Mucosa of stomach (tissue), 1 donor: Measurements from ENCODE around the gene IFT52.
"Not testable (repeated sequence)": the region's sequence is repeated elsewhere in the genome, so short reads cannot be mapped to it uniquely, and the experiment has no call there.

Source experiments
- H3K27me3 ChIP-seq: one replicate; pipeline ENCODE4 v1.7.0; 2013; ENCODE audit warnings: mild to moderate bottlenecking, low read length; ENCODE audit not compliant: control insufficient read depth, insufficient read depth
- H3K36me3 ChIP-seq: one replicate; pipeline ENCODE4 v1.7.0; 2013; ENCODE audit warnings: low read length; ENCODE audit not compliant: control insufficient read depth, insufficient read depth
- H3K4me1 ChIP-seq: one replicate; pipeline ENCODE4 v1.7.0; 2013; ENCODE audit warnings: mild to moderate bottlenecking, low read length; ENCODE audit not compliant: control insufficient read depth, insufficient read depth
- H3K4me3 ChIP-seq: one replicate; pipeline ENCODE4 v1.7.0; 2013; ENCODE audit warnings: low read length
- H3K9ac ChIP-seq: one replicate; pipeline ENCODE4 v1.7.0; 2013; ENCODE audit warnings: mild to moderate bottlenecking, low read length, moderate library complexity
- H3K9me3 ChIP-seq: one replicate; pipeline ENCODE4 v1.7.0; 2013; ENCODE audit warnings: mild to moderate bottlenecking, low read length, moderate library complexity; ENCODE audit not compliant: control insufficient read depth
- donor health status: Pancreatic carcinoma.

IFT52 gene

DNA sequence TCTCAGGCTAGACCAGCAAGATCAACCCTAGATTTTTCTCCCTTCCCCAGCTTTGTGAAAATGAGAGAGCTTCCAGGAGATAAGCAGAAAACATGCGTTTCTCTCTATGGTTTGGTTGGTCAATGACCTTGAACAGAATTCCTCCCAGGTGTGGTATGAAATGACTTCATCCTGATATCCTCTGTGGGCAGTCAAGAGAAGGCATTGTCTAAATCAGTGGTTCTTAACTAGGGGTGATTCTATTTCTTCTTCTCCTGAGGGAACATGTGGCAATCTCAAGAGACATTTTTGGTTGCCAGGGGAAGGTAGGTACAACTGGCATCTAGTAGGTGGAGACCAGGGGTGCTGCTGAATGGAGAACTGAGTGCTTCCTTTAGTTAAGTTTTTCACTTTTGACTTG, 12.4 kb downstream of the IFT52 start:
- Histone ChIP-seq H3K9me3 (no peaks in the 10 kb centered on the region), H3K4me3 (no peak overlapping the region), H3K4me1 (no peaks in the 10 kb centered on the region), H3K9ac (no peak overlapping the region), H3K36me3 (no peaks in the 10 kb centered on the region), H3K27me3 (no peaks in the 10 kb centered on the region)

GRCh38 chr20:43605715-43606114, 15.0 kb downstream of the IFT52 start:
- no peaks in the 10 kb centered on the region for H3K9me3 ChIP-seq
- no peak overlapping the region for H3K9ac ChIP-seq
- H3K4me1 ChIP-seq, result no peaks in the 10 kb centered on the region
- H3K36me3 ChIP-seq, result no peaks in the 10 kb centered on the region
- H3K27me3 ChIP-seq, result no peaks in the 10 kb centered on the region
- no peak overlapping the region for H3K4me3 ChIP-seq

- not testable (repeated sequence) for H3K4me3 ChIP-seq, H3K27me3 ChIP-seq, H3K9me3 ChIP-seq, H3K9ac ChIP-seq, H3K36me3 ChIP-seq, H3K4me1 ChIP-seq
Observed at GRCh38 chr20:43607278-43607677, 16.5 kb downstream of the IFT52 start.

- Histone ChIP-seq H3K27me3 (no peaks in the 10 kb centered on the region), H3K9ac (no peak overlapping the region), H3K9me3 (no peaks in the 10 kb centered on the region), H3K36me3 (peaks cover 7% of the 10 kb centered on the region), H3K4me1 (no peaks in the 10 kb centered on the region), H3K4me3 (no peak overlapping the region)
Observed at GRCh38 chr20:43631598-43631997, 40.9 kb downstream of the IFT52 start.

DNA sequence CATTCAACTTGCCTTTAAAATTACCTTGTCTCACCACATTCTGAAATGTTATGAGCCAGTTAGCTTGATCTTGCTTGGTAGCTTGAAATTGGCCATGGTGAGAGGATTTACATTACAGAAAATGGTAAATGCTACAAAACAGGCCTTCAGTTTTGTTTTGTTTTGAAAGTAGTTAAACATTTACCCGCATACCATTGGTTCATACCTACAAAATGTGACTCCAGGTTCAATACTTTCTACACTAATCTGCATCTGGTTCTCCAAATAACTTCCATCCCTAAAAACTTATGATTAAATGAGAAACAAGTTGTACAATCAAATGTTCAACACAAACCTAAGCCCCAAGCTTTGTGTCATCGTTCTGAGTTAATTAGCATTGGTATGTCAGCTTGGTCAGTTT, 45.7 kb downstream of the IFT52 start:
- no peaks in the 10 kb centered on the region for H3K9me3 ChIP-seq
- no peaks in the 10 kb centered on the region for H3K4me1 ChIP-seq
- H3K36me3 ChIP-seq, result peaks cover 11% of the 10 kb centered on the region
- H3K9ac ChIP-seq, result no peak overlapping the region
- H3K4me3 ChIP-seq, result no peak overlapping the region
- H3K27me3 ChIP-seq, result no peaks in the 10 kb centered on the region

GRCh38 chr20:43642548-43642947, 51.8 kb downstream of the IFT52 start:
- H3K27me3 ChIP-seq, result no peaks in the 10 kb centered on the region

DNA sequence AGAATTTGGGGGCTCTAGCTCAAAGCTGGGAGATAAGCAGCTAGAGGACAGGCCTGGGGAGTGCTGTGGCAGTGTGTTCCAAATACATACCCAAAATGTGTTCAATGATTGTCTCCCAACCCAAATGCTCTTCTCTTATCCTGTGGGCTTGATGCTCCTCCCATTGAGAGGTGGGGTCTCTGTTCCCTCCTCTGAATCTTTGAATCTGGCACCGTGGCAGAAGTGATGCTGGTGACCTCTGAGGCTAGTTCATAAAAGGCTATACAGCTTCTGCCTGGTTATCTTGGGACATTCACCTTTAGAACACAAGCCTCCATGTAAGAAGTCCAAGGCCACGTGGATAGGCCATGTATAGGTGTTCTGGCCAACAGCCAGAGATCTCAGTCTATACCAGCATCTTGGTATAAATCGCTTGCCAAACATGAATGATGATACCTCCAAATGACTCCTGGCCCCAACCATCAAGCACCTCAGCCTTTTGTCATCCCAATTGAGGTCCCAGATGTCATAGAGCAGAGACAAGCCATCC, 60.3 kb downstream of the IFT52 start:
- Histone ChIP-seq H3K27me3 (no peaks in the 10 kb centered on the region), H3K4me1 (peaks cover 6% of the 10 kb centered on the region), H3K36me3 (no peaks in the 10 kb centered on the region), H3K9me3 (no peaks in the 10 kb centered on the region), H3K9ac (no peak overlapping the region), H3K4me3 (no peak overlapping the region)

More at GRCh38 chr20:43642548-43642947, 51.8 kb downstream of the IFT52 start:
- Histone ChIP-seq H3K4me1 (no peaks in the 10 kb centered on the region), H3K9me3 (no peaks in the 10 kb centered on the region), H3K9ac (no peak overlapping the region), H3K36me3 (peaks cover 8% of the 10 kb centered on the region), H3K4me3 (no peak overlapping the region)

DNA sequence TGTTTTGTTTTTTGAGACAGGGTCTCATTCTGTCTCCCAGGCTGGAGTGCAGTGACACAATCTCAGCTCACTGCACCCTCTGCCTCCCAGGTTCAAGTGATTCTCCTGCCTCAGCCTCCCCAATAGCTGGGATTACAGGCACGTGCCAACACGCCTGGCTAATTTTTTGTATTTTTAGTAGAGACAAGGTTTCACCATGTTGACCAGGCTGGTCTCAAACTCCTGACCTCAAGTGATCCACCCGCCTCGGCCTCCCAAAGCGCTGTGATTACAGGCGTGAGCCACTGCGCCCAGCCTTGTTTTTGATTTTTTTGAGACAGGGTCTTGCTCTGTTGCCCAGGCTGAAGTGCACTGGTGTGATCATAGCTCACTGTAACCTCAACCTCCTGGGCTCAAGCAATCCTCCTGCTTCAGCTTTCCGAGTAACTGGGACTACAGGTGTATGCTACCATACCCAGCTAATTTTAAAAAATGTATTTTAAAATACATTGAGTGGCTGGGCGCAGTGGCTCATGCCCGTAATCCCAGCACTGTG, 61.0 kb downstream of the IFT52 start:
- H3K27me3 ChIP-seq, H3K9me3 ChIP-seq, H3K4me1 ChIP-seq, H3K4me3 ChIP-seq, H3K36me3 ChIP-seq, H3K9ac ChIP-seq: not testable (repeated sequence)

- Histone ChIP-seq H3K9me3 (no peaks in the 10 kb centered on the region), H3K4me3 (no peak overlapping the region), H3K4me1 (peaks cover 12% of the 10 kb centered on the region), H3K9ac (no peak overlapping the region), H3K27me3 (no peaks in the 10 kb centered on the region), H3K36me3 (no peaks in the 10 kb centered on the region)
Observed at GRCh38 chr20:43653966-43654365, 63.2 kb downstream of the IFT52 start.

GRCh38 chr20:43655176-43655575, 64.4 kb downstream of the IFT52 start:
- H3K9me3 ChIP-seq, H3K4me3 ChIP-seq, H3K27me3 ChIP-seq, H3K36me3 ChIP-seq, H3K9ac ChIP-seq: not testable (repeated sequence)
- peaks cover 12% of the 10 kb centered on the region for H3K4me1 ChIP-seq

DNA sequence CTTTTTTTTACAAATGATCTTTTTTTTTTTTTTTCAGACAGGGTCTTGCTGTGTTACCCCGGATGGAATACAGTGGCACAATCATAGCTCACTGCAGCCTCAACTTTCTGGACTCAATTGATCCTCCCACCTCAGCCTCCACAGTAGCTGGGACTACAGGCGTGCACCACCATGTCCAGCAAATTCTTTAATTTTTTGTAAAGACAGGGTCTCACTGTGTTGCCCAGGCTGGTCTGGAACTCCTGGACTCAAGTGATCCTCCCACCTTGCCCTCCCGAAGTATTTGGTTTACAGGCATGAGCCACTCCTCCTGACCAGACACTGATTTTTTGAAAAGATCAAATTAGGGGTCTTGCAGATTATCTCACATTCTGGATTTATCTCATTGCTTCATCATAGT, 65.2 kb downstream of the IFT52 start:
- Histone ChIP-seq H3K4me1 (peaks cover 12% of the 10 kb centered on the region), H3K9ac (no peak overlapping the region), H3K4me3 (no peak overlapping the region), H3K27me3 (no peaks in the 10 kb centered on the region), H3K36me3 (no peaks in the 10 kb centered on the region), H3K9me3 (no peaks in the 10 kb centered on the region)

DNA sequence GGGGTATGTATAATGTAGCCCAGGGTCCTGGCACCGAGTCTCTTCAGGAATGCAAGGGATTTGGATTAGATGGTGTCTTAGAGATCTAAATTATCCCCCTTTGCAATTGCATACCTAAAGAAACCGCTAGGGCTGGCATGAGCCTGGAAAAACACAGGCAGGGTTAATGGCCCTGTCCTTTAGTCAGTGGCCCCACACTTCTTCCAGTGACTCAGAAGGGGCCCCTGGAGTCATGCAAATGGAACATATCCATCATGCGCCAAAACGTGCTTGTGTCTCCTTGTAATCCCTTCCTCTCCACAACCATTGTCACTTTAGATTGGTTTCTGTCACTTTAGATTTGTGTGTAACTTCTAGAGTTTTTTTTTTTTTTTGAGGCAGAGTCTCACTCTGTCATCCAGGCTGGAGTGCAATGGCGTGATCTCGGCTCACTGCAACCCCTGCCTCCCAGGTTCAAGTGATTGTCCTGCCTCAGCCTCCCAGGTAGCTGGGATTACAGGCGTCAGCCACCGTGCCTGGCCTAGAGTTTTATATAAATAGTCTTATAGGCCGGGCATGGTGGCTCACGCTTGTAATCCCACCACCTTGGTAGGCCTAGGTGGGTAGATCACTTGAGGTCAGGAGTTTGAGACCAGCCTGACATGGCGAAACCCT, 67.5 kb downstream of the IFT52 start:
- H3K9me3 ChIP-seq, result no peaks in the 10 kb centered on the region
- peak overlapping the region; percentile 39 for H3K4me3 ChIP-seq
- H3K27me3 ChIP-seq, result no peaks in the 10 kb centered on the region
- peaks cover 15% of the 10 kb centered on the region for H3K4me1 ChIP-seq
- no peaks in the 10 kb centered on the region for H3K36me3 ChIP-seq
- H3K9ac ChIP-seq, result peak overlapping the region; percentile 80
